ENCODE results near the gene ECM2. TPM values are rescaled to one million over a fixed set of nuclear protein-coding genes. Genes with fewer than 3 reads are reported as not detected.

Gene ECM2
- total RNA-seq, 1 experiment from 2014 or later: not detected

DNA sequence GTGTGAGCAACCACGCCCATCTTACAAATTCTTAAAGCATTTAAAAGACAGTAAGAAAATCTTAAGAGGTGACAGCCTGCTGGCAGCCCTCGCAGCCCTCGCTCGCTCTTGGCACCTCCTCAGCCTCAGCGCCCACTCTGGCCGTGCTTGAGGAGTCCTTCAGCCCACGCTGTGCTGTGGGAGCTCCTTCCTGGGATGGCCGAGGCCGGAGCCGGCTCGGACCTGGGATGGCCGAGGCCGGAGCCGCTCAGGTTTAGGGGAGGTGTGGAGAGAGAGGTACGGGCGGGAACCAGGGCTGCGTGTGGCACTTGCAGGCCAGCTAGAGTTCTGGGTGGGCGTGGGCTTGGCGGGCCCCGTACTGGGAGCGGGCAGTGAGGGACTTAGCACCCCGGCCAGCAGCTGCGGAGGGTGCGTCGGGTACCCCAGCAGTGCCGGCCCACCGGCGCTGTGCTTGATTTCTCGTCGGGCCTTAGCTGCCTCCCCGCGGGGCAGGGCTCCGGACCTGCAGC lies 9.3 kb upstream of the ECM2 start:
- no peaks in the 10 kb centered on the region for H3K4me1 ChIP-seq (ENCODE audit: control insufficient read depth, insufficient read depth, low read length)
- intact Hi-C loops (cut with micrococcal nuclease; ENCODE audit: unreplicated experiment) (no loop called here), in situ Hi-C loops (cut with HindIII; ENCODE audit: low pct_unique_long_range_greater_than_20kb, low sequenced_read_pairs) (no loop called here)
- TF ChIP-seq TCF7L2 (IDR thresholded peaks at IDR 0.05; ENCODE audit: low read depth, low read length) (no peak), POLR2AphosphoS5 (IDR thresholded peaks at IDR 0.05; ENCODE audit: low read depth, low read length) (no peak), SIN3A (IDR thresholded peaks at IDR 0.05; ENCODE audit: borderline replicate concordance, insufficient read depth, low read depth, low read length) (no peak)
- TF ChIP-seq, protein P1, sequence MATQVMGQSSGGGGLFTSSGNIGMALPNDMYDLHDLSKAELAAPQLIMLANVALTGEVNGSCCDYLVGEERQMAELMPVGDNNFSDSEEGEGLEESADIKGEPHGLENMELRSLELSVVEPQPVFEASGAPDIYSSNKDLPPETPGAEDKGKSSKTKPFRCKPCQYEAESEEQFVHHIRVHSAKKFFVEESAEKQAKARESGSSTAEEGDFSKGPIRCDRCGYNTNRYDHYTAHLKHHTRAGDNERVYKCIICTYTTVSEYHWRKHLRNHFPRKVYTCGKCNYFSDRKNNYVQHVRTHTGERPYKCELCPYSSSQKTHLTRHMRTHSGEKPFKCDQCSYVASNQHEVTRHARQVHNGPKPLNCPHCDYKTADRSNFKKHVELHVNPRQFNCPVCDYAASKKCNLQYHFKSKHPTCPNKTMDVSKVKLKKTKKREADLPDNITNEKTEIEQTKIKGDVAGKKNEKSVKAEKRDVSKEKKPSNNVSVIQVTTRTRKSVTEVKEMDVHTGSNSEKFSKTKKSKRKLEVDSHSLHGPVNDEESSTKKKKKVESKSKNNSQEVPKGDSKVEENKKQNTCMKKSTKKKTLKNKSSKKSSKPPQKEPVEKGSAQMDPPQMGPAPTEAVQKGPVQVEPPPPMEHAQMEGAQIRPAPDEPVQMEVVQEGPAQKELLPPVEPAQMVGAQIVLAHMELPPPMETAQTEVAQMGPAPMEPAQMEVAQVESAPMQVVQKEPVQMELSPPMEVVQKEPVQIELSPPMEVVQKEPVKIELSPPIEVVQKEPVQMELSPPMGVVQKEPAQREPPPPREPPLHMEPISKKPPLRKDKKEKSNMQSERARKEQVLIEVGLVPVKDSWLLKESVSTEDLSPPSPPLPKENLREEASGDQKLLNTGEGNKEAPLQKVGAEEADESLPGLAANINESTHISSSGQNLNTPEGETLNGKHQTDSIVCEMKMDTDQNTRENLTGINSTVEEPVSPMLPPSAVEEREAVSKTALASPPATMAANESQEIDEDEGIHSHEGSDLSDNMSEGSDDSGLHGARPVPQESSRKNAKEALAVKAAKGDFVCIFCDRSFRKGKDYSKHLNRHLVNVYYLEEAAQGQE (IDR thresholded peaks at IDR 0.05; ENCODE audit: insufficient read depth in 1 of 2, low read depth in 2 of 2, low read length in 1 of 2): no peak
- TF ChIP-seq, protein P2, sequence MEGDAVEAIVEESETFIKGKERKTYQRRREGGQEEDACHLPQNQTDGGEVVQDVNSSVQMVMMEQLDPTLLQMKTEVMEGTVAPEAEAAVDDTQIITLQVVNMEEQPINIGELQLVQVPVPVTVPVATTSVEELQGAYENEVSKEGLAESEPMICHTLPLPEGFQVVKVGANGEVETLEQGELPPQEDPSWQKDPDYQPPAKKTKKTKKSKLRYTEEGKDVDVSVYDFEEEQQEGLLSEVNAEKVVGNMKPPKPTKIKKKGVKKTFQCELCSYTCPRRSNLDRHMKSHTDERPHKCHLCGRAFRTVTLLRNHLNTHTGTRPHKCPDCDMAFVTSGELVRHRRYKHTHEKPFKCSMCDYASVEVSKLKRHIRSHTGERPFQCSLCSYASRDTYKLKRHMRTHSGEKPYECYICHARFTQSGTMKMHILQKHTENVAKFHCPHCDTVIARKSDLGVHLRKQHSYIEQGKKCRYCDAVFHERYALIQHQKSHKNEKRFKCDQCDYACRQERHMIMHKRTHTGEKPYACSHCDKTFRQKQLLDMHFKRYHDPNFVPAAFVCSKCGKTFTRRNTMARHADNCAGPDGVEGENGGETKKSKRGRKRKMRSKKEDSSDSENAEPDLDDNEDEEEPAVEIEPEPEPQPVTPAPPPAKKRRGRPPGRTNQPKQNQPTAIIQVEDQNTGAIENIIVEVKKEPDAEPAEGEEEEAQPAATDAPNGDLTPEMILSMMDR (IDR thresholded peaks at IDR 0.05): no peak
- no peak overlapping the region for H3K27ac ChIP-seq (ENCODE audit: low read length)
- ATAC-seq (no peak), DNase-seq (ENCODE audit: low read depth, low spot score) (no peak)
- H3K27me3 ChIP-seq (ENCODE audit: control insufficient read depth, insufficient read depth, low read length): no peaks in the 10 kb centered on the region
- no peaks in the 10 kb centered on the region for H3K36me3 ChIP-seq (ENCODE audit: control insufficient read depth, insufficient read depth, low read length)
- ChIA-PET POLR2A (no interaction called here), CTCF (no interaction called here)
- no TSS peak for BruUV-seq (replicated peaks)
- no peak overlapping the region for H3K4me3 ChIP-seq (ENCODE audit: low read depth in 2 of 2, low read length in 2 of 2)
- no peaks in the 10 kb centered on the region for H3K9me3 ChIP-seq (ENCODE audit: control insufficient read depth, insufficient read depth, low read depth, low read length)

DNA sequence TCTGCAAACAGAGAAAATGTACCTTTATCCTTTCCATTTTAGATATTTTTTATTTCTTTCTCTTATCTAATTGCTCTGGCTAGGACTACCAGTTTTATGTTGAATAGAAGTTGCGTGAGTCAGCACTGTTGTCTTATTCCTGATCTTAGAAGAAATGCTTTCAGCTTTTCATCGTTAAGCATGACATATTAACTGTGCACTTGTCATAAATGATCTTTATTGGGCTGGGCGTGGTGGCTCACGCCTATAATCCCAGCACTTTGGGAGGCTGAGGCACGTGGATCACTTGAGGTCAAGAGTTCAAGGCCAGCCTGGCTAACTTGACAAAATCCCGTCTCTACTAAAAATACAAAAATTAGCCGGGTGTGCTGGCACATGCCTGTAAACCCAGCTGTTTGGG lies 8.2 kb upstream of the ECM2 start:
- Histone ChIP-seq H3K4me1 (ENCODE audit: control insufficient read depth, insufficient read depth, low read length) (no peaks in the 10 kb centered on the region), H3K36me3 (ENCODE audit: control insufficient read depth, insufficient read depth, low read length) (no peaks in the 10 kb centered on the region), H3K27ac (ENCODE audit: low read length) (no peak overlapping the region), H3K4me3 (ENCODE audit: low read depth in 2 of 2, low read length in 2 of 2) (no peak overlapping the region), H3K27me3 (ENCODE audit: control insufficient read depth, insufficient read depth, low read length) (no peaks in the 10 kb centered on the region), H3K9me3 (ENCODE audit: control insufficient read depth, insufficient read depth, low read depth, low read length) (no peaks in the 10 kb centered on the region)
- CTCF ChIA-PET: no interaction called here
- TF ChIP-seq, protein P2 (IDR thresholded peaks at IDR 0.05): no peak
- TF ChIP-seq SIN3A (IDR thresholded peaks at IDR 0.05; ENCODE audit: borderline replicate concordance, insufficient read depth, low read depth, low read length) (no peak), POLR2AphosphoS5 (IDR thresholded peaks at IDR 0.05; ENCODE audit: low read depth, low read length) (no peak), TCF7L2 (IDR thresholded peaks at IDR 0.05; ENCODE audit: low read depth, low read length) (no peak)
- TF ChIP-seq, protein P1 (IDR thresholded peaks at IDR 0.05; ENCODE audit: insufficient read depth in 1 of 2, low read depth in 2 of 2, low read length in 1 of 2): no peak
- in situ Hi-C loops (cut with HindIII; ENCODE audit: low pct_unique_long_range_greater_than_20kb, low sequenced_read_pairs) (no loop called here), intact Hi-C loops (cut with micrococcal nuclease; ENCODE audit: unreplicated experiment) (no loop called here)
- POLR2A ChIA-PET: no interaction called here
- ATAC-seq (no peak), DNase-seq (ENCODE audit: low read depth, low spot score) (no peak)
- BruUV-seq (replicated peaks): no TSS peak
